ENCODE data around the gene TGIF1. TPM values are rescaled to one million over a fixed set of nuclear protein-coding genes. Genes with fewer than 3 reads are reported as not detected.

The TGIF1 gene
- total and polyA plus RNA-seq, 9 of the 15 experiments (the other 6 are each of a cell fraction or from before 2014, with no cell fraction given), result 16.1 to 77.7 (median 44.6) TPM

GRCh38 chr18:3481696-3482210, 31.8 kb downstream of the TGIF1 start:
- WGBS (ENCODE audit: insufficient coverage, low coverage, missing lambda C conversion rate), result 5% methylated on average over 5 of the region's 5 CpGs
- TF ChIP-seq RNF2 (IDR thresholded peaks at IDR 0.05) (no peak), BCL6 (CRISPR knock-in tag; IDR thresholded peaks at IDR 0.05) (no peak), HNRNPLL (IDR thresholded peaks at IDR 0.05; ENCODE audit: low read depth, low read length, poor library complexity, severe bottlenecking) (no peak), SMARCA5 (IDR thresholded peaks at IDR 0.05) (no peak), ADNP (tag; IDR thresholded peaks at IDR 0.05) (no peak), ATF2 (CRISPR knock-in tag; IDR thresholded peaks at IDR 0.05) (no peak), JUNB (CRISPR knock-in tag; conservative IDR thresholded peaks at IDR 0.05) (no peak), FIP1L1 (IDR thresholded peaks at IDR 0.05; ENCODE audit: low read depth, low read length, poor library complexity, severe bottlenecking) (no peak), NELFE (IDR thresholded peaks at IDR 0.05; ENCODE audit: insufficient read depth, insufficient read length) (no peak), SMAD3 (CRISPR knock-in tag; conservative IDR thresholded peaks at IDR 0.05) (no peak), CBFA2T3 (IDR thresholded peaks at IDR 0.05) (peak; percentile 50), CAMTA2 (CRISPR knock-in tag; conservative IDR thresholded peaks at IDR 0.05) (no peak), GTF3C2 (IDR thresholded peaks at IDR 0.05; ENCODE audit: borderline replicate concordance, extremely low read depth, insufficient read length) (no peak), RBM39 (optimal IDR thresholded peaks at IDR 0.05; ENCODE audit: low read depth, low read length) (no peak), CBX5 (IDR thresholded peaks at IDR 0.05; ENCODE audit: borderline replicate concordance, low read depth) (no peak), MEIS2 (IDR thresholded peaks at IDR 0.05; ENCODE audit: partially characterized antibody) (no peak), NFE2 (IDR thresholded peaks at IDR 0.05; ENCODE audit: low read depth) (no peak), XRCC5 (IDR thresholded peaks at IDR 0.05; ENCODE audit: low read depth, low read length) (peak; percentile 46; the same call in 1 of the 2 replicates), U2AF2 (optimal IDR thresholded peaks at IDR 0.05; ENCODE audit: low read depth, low read length) (no peak)

More at GRCh38 chr18:3481696-3482210, 31.8 kb downstream of the TGIF1 start:
- no peaks in the 10 kb centered on the region for H3K79me2 ChIP-seq (ENCODE audit: control insufficient read depth, insufficient read depth, low read length)
- no peak overlapping the region for H3K4me3 ChIP-seq
- peak; percentile 59 to 76 (median 70) for DNase-seq (ENCODE audit: extremely low read depth in 1 of 4, low spot score in 3 of 4)
- ChIA-PET POLR2A (interaction anchor here (0.6 to 2.2 kb wide), 8 partner anchors 8 to 171 kb away, joined by 3 to 13 read pairs (median 3); no protein-coding TSS in a partner anchor), CTCF (ENCODE audit: low intra/inter-chr PET ratio) (no interaction called here)
- peak overlapping the region; percentile 83 for H2AFZ ChIP-seq (ENCODE audit: low read depth, low read length)
- peak; percentile 80 for FAIRE-seq
- H3K4me1 ChIP-seq (replicated peaks in 1 of 2; ENCODE audit: control insufficient read depth in 2 of 2, insufficient read depth in 2 of 2, low read length in 2 of 2), result peaks cover 0 to 11% of the 10 kb centered on the region in 2 experiments; a peak in 4 of 5 replicates
- H4K20me1 ChIP-seq (replicated peaks; ENCODE audit: control insufficient read depth, insufficient read depth, low read length), result no peaks in the 10 kb centered on the region
- in situ Hi-C loops (cut with MboI) (loop anchor here (5.0 kb wide), 1 partner anchor 96 kb away; no protein-coding TSS in a partner anchor), intact Hi-C loops (cut with micrococcal nuclease) (loop anchor here (1.0 to 2.0 kb wide), 3 partner anchors 45 to 185 kb away; no protein-coding TSS in a partner anchor)
- ATAC-seq, result peak; percentile 97
- BruUV-seq (replicated peaks), result no TSS peak
- peak overlapping the region; percentile 16; the same call in 1 of the 2 replicates for H3K4me2 ChIP-seq (ENCODE audit: insufficient read depth, low read length)
- no peaks in the 10 kb centered on the region for H3K9me1 ChIP-seq (ENCODE audit: control insufficient read depth, insufficient read depth, low read length)
- no peaks in the 10 kb centered on the region for H3K9me3 ChIP-seq (replicated peaks; ENCODE audit: control insufficient read depth, insufficient read depth, low read depth, low read length)
- no peaks in the 10 kb centered on the region for H3K36me3 ChIP-seq (ENCODE audit: control insufficient read depth, insufficient read depth, low read length)
- no peaks in the 10 kb centered on the region for H3K27me3 ChIP-seq (ENCODE audit: control insufficient read depth in 2 of 2, insufficient read depth in 2 of 2, low read length in 2 of 2)
- H3K9ac ChIP-seq (ENCODE audit: insufficient read depth in 1 of 2, low read depth in 2 of 2, low read length in 2 of 2), result 0 out of 4 replicates have a peak overlapping the region, but pooled peaks of 1 of the 2 experiments have one; percentile 4
- H3K27ac ChIP-seq (ENCODE audit: extremely low read depth, low read depth, low read length), result no peak overlapping the region

All from K562 (cell line).